Liver (tissue), 2 donors: ENCODE measurements around the gene PJA1.

Source experiments
- TF ChIP-seq, protein P1 (sequence below): fragments of 150-350 bp; IDR thresholded peaks from 2 replicates; pipeline ENCODE4 v1.5.1; 2017; ENCODE audit warnings: improper control_type of control experiment, low read depth, low read length; ENCODE audit not compliant: missing input control
- TF ChIP-seq, protein P2 (sequence below): IDR thresholded peaks from 2 replicates; pipeline ENCODE4 v1.6.1; 2016; ENCODE audit warnings: antibody characterized with exemption, mild to moderate bottlenecking
- donor health status: healthy.

DNA sequence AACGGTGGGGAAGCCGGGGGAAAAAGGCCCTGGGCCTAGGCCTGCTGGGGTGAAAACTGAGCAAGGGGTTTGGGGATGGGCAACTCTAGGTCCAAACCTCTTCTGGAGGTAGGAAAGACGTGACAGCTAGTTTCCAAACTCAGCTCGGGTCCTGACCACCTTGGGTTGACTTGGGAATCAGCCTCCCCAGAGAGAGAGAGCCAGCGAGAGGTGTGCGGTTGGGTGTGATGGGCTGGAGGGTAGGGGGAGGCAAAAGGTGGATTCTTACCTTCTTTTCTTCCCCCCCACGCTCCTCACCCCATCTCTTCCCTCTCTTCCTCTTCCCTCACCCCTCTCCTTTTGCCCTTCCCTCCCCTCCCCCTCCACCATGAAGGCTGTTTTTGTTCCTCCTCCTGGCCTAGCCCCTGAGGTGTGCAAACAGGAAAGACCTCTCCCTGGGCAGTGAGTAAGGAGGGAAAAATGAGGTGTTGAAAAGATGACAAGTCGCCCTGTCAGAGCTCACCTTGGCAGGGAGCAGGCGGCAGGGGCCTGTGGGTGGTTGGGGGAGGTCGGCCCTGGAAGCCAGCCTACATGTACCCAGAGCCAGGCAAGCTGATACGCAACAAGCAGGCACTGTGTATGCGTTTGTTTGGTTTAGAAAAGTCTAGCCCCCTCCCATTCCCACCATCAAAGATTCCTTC is 14.8 kb downstream of the PJA1 start:
- TF ChIP-seq, protein P1, sequence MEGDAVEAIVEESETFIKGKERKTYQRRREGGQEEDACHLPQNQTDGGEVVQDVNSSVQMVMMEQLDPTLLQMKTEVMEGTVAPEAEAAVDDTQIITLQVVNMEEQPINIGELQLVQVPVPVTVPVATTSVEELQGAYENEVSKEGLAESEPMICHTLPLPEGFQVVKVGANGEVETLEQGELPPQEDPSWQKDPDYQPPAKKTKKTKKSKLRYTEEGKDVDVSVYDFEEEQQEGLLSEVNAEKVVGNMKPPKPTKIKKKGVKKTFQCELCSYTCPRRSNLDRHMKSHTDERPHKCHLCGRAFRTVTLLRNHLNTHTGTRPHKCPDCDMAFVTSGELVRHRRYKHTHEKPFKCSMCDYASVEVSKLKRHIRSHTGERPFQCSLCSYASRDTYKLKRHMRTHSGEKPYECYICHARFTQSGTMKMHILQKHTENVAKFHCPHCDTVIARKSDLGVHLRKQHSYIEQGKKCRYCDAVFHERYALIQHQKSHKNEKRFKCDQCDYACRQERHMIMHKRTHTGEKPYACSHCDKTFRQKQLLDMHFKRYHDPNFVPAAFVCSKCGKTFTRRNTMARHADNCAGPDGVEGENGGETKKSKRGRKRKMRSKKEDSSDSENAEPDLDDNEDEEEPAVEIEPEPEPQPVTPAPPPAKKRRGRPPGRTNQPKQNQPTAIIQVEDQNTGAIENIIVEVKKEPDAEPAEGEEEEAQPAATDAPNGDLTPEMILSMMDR, result no peak
- TF ChIP-seq, protein P2, sequence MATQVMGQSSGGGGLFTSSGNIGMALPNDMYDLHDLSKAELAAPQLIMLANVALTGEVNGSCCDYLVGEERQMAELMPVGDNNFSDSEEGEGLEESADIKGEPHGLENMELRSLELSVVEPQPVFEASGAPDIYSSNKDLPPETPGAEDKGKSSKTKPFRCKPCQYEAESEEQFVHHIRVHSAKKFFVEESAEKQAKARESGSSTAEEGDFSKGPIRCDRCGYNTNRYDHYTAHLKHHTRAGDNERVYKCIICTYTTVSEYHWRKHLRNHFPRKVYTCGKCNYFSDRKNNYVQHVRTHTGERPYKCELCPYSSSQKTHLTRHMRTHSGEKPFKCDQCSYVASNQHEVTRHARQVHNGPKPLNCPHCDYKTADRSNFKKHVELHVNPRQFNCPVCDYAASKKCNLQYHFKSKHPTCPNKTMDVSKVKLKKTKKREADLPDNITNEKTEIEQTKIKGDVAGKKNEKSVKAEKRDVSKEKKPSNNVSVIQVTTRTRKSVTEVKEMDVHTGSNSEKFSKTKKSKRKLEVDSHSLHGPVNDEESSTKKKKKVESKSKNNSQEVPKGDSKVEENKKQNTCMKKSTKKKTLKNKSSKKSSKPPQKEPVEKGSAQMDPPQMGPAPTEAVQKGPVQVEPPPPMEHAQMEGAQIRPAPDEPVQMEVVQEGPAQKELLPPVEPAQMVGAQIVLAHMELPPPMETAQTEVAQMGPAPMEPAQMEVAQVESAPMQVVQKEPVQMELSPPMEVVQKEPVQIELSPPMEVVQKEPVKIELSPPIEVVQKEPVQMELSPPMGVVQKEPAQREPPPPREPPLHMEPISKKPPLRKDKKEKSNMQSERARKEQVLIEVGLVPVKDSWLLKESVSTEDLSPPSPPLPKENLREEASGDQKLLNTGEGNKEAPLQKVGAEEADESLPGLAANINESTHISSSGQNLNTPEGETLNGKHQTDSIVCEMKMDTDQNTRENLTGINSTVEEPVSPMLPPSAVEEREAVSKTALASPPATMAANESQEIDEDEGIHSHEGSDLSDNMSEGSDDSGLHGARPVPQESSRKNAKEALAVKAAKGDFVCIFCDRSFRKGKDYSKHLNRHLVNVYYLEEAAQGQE, result no peak
